Myometrial cell (primary cell): ENCODE measurements around the gene FCRL5. TPM values are rescaled to one million over a fixed set of nuclear protein-coding genes. Genes with fewer than 3 reads are reported as not detected.

ENCODE experiments used
- total RNA-seq: library from RNA; depleted of rRNA; stranded (reverse); fragments of >200 nt; gene quantifications from 2 replicates; pipeline ENCODE4 v1.2.3, GENCODE V29; 2015

Gene FCRL5
- not detected in 2 replicates for total RNA-seq

GRCh38 chr1:157551694-157552693, at the start of gene FCRL5:
FCRL5 (minus strand) TSS chr1:157552515; CDS start chr1:157552362, 153 bp downstream.

GRCh38 chr1:157597959-157598667, 45.8 kb upstream of the FCRL5 start, which contains the start of gene FCRL4:
FCRL4 (minus strand) TSS chr1:157598085; CDS start chr1:157597944, 141 bp downstream.

Other genes starting within 250 kb of the FCRL5 start
- gene FCRL4, start 45.6 kb upstream of the FCRL5 start, total RNA-seq: not detected in 2 replicates
- not detected in 2 replicates for gene FCRL3, start 148.3 kb upstream of the FCRL5 start, total RNA-seq
- gene FCRL2, start 224.6 kb upstream of the FCRL5 start, total RNA-seq: not detected in 2 replicates